Activated CD4-positive, alpha-beta memory T cell treated with anti-CD3 and anti-CD28 coated beads for 36 hours (primary cell): ENCODE measurements around the gene ATN1. TPM values are rescaled to one million over a fixed set of nuclear protein-coding genes. Genes with fewer than 3 reads are reported as not detected.
A peak's percentile ranks its signal among the peaks of the same experiment; 100 is the strongest.
"Not testable (repeated sequence)": the region's sequence is repeated elsewhere in the genome, so short reads cannot be mapped to it uniquely, and the experiment has no call there.

Experiments used
- CTCF ChIA-PET: fragments of 350-600 bp; sonication (Branson Sonifier 250); formaldehyde crosslinking; loops from one replicate; lab custom pipeline; 2021; ENCODE audit warnings: antibody characterized with exemption, inconsistent platforms; lab: Charles Lee
- POLR2A ChIA-PET: fragments of 350-600 bp; sonication (Branson Sonifier 250); formaldehyde crosslinking; loops from one replicate; lab custom pipeline; 2021; ENCODE audit warnings: antibody characterized with exemption; lab: Charles Lee
- DNase-seq: peaks from one replicate; pipeline ENCODE4 v3.0.0-alpha.2; 2020
- H3K27ac Mint-ChIP-seq: one replicate; pipeline ENCODE4 v1.8.0; 2021; ENCODE audit warnings: mixed read lengths
- H3K27me3 Mint-ChIP-seq: one replicate; pipeline ENCODE4 v1.8.0; 2021; ENCODE audit warnings: mixed read lengths
- H3K36me3 Mint-ChIP-seq: one replicate; pipeline ENCODE4 v1.8.0; 2021; ENCODE audit warnings: mixed read lengths
- H3K4me1 Mint-ChIP-seq: one replicate; pipeline ENCODE4 v1.8.0; 2021; ENCODE audit warnings: low read depth, mixed read lengths
- H3K4me3 Mint-ChIP-seq: one replicate; pipeline ENCODE4 v1.8.0; 2021; ENCODE audit warnings: mild to moderate bottlenecking, mixed read lengths
- H3K9me3 Mint-ChIP-seq: one replicate; pipeline ENCODE4 v1.8.0; 2021; ENCODE audit warnings: mixed read lengths
- intact Hi-C: fragments of 100-400 bp; cut with micrococcal nuclease; formaldehyde crosslinking; loops from one replicate; pipeline ENCODE4 v1.15.1; 2023
- total RNA-seq, 2 experiments: library from RNA; stranded (reverse); gene quantifications; one replicate each; pipeline ENCODE4 v1.2.3, GENCODE V29; 2021

The ATN1 gene
- total RNA-seq = 10 to 100 TPM; 34.8 to 37.8 TPM

GRCh38 chr12:6927379-6928021 is at the start of gene ATN1:
Gene ATN1, plus strand, starts transcription at chr12:6927959. Its CDS starts 6,043 bp downstream, at chr12:6934002.
- ChIA-PET POLR2A (interaction anchor here (1.0 to 4.7 kb wide), 8 partner anchors 9 to 55 kb away, joined by 3 to 39 read pairs (median 12); partner anchors contain the start of genes C12orf57, RNU7-1 and SPSB2), CTCF (interaction anchor here (0.8 to 4.8 kb wide), 7 partner anchors 11 to 181 kb away, joined by 3 to 42 read pairs (median 7); partner anchors contain the start of genes C12orf57, ENO2, RNU7-1 and SPSB2)
- peak within 1 kb of the TSS; percentile 84 for H3K4me3 Mint-ChIP-seq
- peaks cover 7% of the 10 kb centered on the region for H3K36me3 Mint-ChIP-seq
- H3K27ac Mint-ChIP-seq = peak within 1 kb of the TSS; percentile 89
- H3K4me1 Mint-ChIP-seq = peaks cover 64% of the 10 kb centered on the region
- H3K9me3 Mint-ChIP-seq = no peaks in the 10 kb centered on the region
- H3K27me3 Mint-ChIP-seq = no peaks in the 10 kb centered on the region
- intact Hi-C loops = loop anchor here (1.0 kb wide), 1 partner anchor 9 kb away; no protein-coding TSS in a partner anchor
- DNase-seq = peak; percentile 61

- H3K9me3 Mint-ChIP-seq, DNase-seq, H3K4me1 Mint-ChIP-seq, intact Hi-C loops, H3K27ac Mint-ChIP-seq, H3K4me3 Mint-ChIP-seq, H3K27me3 Mint-ChIP-seq: not testable (repeated sequence)
- ChIA-PET CTCF (interaction anchor here (0.7 to 2.0 kb wide), 2 partner anchors 11 to 15 kb away, joined by 3 to 7 read pairs; no protein-coding TSS in a partner anchor), POLR2A (interaction anchor here (0.6 kb wide), 1 partner anchor 119 kb away, joined by 4 read pairs; no protein-coding TSS in a partner anchor)
- peaks cover 13% of the 10 kb centered on the region for H3K36me3 Mint-ChIP-seq
Measured at GRCh38 chr12:6879824-6880223, 47.9 kb upstream of the ATN1 start.

- H3K27ac Mint-ChIP-seq = no peak overlapping the region
- intact Hi-C loops = no loop called here
- ChIA-PET POLR2A (interaction anchor here (1.0 to 1.9 kb wide), 2 partner anchors 11 to 30 kb away, joined by 3 to 7 read pairs; partner anchors contain the start of gene SPSB2), CTCF (interaction anchor here (1.1 to 2.5 kb wide), 2 partner anchors 10 to 130 kb away, joined by 3 to 17 read pairs; partner anchors contain the start of genes MLF2 and SPSB2)
- no peak for DNase-seq
- H3K27me3 Mint-ChIP-seq = no peaks in the 10 kb centered on the region
- peaks cover 6% of the 10 kb centered on the region for H3K36me3 Mint-ChIP-seq
- no peak overlapping the region for H3K4me3 Mint-ChIP-seq
- no peaks in the 10 kb centered on the region for H3K4me1 Mint-ChIP-seq
- H3K9me3 Mint-ChIP-seq = no peaks in the 10 kb centered on the region
Measured at GRCh38 chr12:6883252-6883651, 44.5 kb upstream of the ATN1 start.

GRCh38 chr12:6883683-6884082 is 44.1 kb upstream of the ATN1 start:
- POLR2A ChIA-PET = no interaction called here
- peaks cover 6% of the 10 kb centered on the region for H3K36me3 Mint-ChIP-seq
- no peaks in the 10 kb centered on the region for H3K9me3 Mint-ChIP-seq

GRCh38 chr12:6884539-6884938 is 43.2 kb upstream of the ATN1 start:
- ChIA-PET CTCF (interaction anchor here (0.6 to 0.8 kb wide), 2 partner anchors 11 to 41 kb away, joined by 3 read pairs; partner anchors contain the start of gene SPSB2), POLR2A (no interaction called here)
- Mint-ChIP-seq H3K36me3 (peaks cover 6% of the 10 kb centered on the region), H3K27me3 (no peaks in the 10 kb centered on the region), H3K27ac (no peak overlapping the region), H3K4me1 (no peaks in the 10 kb centered on the region), H3K4me3 (no peak overlapping the region), H3K9me3 (no peaks in the 10 kb centered on the region)
- intact Hi-C loops = no loop called here
- no peak for DNase-seq

More at GRCh38 chr12:6883683-6884082, 44.1 kb upstream of the ATN1 start:
- DNase-seq = no peak
- Mint-ChIP-seq H3K4me1 (no peaks in the 10 kb centered on the region), H3K27me3 (no peaks in the 10 kb centered on the region), H3K27ac (no peak overlapping the region), H3K4me3 (no peak overlapping the region)
- intact Hi-C loops = no loop called here
- CTCF ChIA-PET = interaction anchor here (1.1 kb wide), 1 partner anchor 131 kb away, joined by 3 read pairs; the partner anchor contains the start of gene MLF2

- POLR2A ChIA-PET = interaction anchor here (1.0 kb wide), 1 partner anchor 13 kb away, joined by 3 read pairs; the partner anchor contains the start of gene SPSB2
- DNase-seq, H3K27ac Mint-ChIP-seq, H3K36me3 Mint-ChIP-seq, H3K27me3 Mint-ChIP-seq, H3K4me1 Mint-ChIP-seq, H3K4me3 Mint-ChIP-seq, intact Hi-C loops, CTCF ChIA-PET, H3K9me3 Mint-ChIP-seq: not testable (repeated sequence)
Measured at GRCh38 chr12:6886206-6886999, 41.4 kb upstream of the ATN1 start.

- Mint-ChIP-seq H3K36me3 (peaks cover 8% of the 10 kb centered on the region), H3K4me3 (no peak overlapping the region), H3K27ac (no peak overlapping the region), H3K4me1 (peaks cover 15% of the 10 kb centered on the region), H3K27me3 (no peaks in the 10 kb centered on the region), H3K9me3 (no peaks in the 10 kb centered on the region)
- ChIA-PET CTCF (no interaction called here), POLR2A (interaction anchor here (1.0 kb wide), 1 partner anchor 14 kb away, joined by 3 read pairs; the partner anchor contains the start of gene SPSB2)
- DNase-seq = no peak
- intact Hi-C loops = no loop called here
Measured at GRCh38 chr12:6887460-6887859, 40.3 kb upstream of the ATN1 start.

GRCh38 chr12:6888360-6888759 is 39.4 kb upstream of the ATN1 start:
- ChIA-PET CTCF (no interaction called here), POLR2A (no interaction called here)
- Mint-ChIP-seq H3K4me1 (peaks cover 17% of the 10 kb centered on the region), H3K9me3 (no peaks in the 10 kb centered on the region), H3K27me3 (no peaks in the 10 kb centered on the region), H3K36me3 (peaks cover 8% of the 10 kb centered on the region), H3K27ac (peak overlapping the region; percentile 38), H3K4me3 (no peak overlapping the region)
- no peak for DNase-seq
- intact Hi-C loops = no loop called here

- Mint-ChIP-seq H3K4me1 (peaks cover 17% of the 10 kb centered on the region), H3K27ac (peak overlapping the region; percentile 38)
- POLR2A ChIA-PET, DNase-seq, H3K36me3 Mint-ChIP-seq, H3K4me3 Mint-ChIP-seq, H3K9me3 Mint-ChIP-seq, intact Hi-C loops, H3K27me3 Mint-ChIP-seq: not testable (repeated sequence)
- CTCF ChIA-PET = interaction anchor here (3.2 kb wide), 1 partner anchor 20 kb away, joined by 27 read pairs; no protein-coding TSS in a partner anchor
Measured at GRCh38 chr12:6888794-6889193, 39.0 kb upstream of the ATN1 start.

GRCh38 chr12:6889775-6890573 is 37.8 kb upstream of the ATN1 start:
- H3K9me3 Mint-ChIP-seq, DNase-seq, H3K27me3 Mint-ChIP-seq, POLR2A ChIA-PET, H3K36me3 Mint-ChIP-seq, intact Hi-C loops: not testable (repeated sequence)
- peak overlapping the region; percentile 97 for H3K27ac Mint-ChIP-seq
- H3K4me3 Mint-ChIP-seq = peak overlapping the region; percentile 84
- CTCF ChIA-PET = interaction anchor here (3.2 kb wide), 1 partner anchor 21 kb away, joined by 27 read pairs; no protein-coding TSS in a partner anchor
- H3K4me1 Mint-ChIP-seq = peaks cover 17% of the 10 kb centered on the region
